HepG2 (cell line): ENCODE results near the gene NUP93. TPM values are rescaled to one million over a fixed set of nuclear protein-coding genes. Genes with fewer than 3 reads are reported as not detected.

ENCODE experiments used
- ATAC-seq: fragments of 200-7000 bp; cut with Tn5 transposase; 3 replicates; pipeline ENCODE4 v1.9.1; 2020; ENCODE audit warnings: mild to moderate bottlenecking, moderate library complexity
- BruUV-seq: library from RNA; stranded (reverse); fragments of 400-500 nt; replicated peaks from 2 replicates; lab custom pipeline; 2021; lab: Mats Ljungman, UMichigan
- CTCF ChIA-PET: fragments of 300-600 bp; formaldehyde crosslinking; extraction: SDS; loops from one replicate; lab custom pipeline; 2021; ENCODE audit warnings: low total read pairs, inconsistent platforms, low intra/inter-chr PET ratio; lab: Yijun Ruan, JAX
- POLR2A ChIA-PET: fragments of 350-600 bp; sonication (Branson Sonifier 250); formaldehyde crosslinking; loops from one replicate; lab custom pipeline; 2020; ENCODE audit warnings: antibody characterized with exemption, inconsistent platforms; lab: Yijun Ruan, JAX
- DNase-seq: peaks from one replicate; pipeline ENCODE4 v3.0.0-alpha.2; 2015; ENCODE audit warnings: low spot score
- FAIRE-seq: peaks from 3 replicates; lab custom pipeline; 2011; peaks lifted over from hg19 to GRCh38; lab: Jason Lieb, UNC
- H2AFZ ChIP-seq: one replicate; pipeline ENCODE4 v1.6.1; 2011; ENCODE audit warnings: low read length, inconsistent platforms
- H3K27ac ChIP-seq: fragments of 300-600 bp; 3 replicates; pipeline ENCODE4 v1.8.0; 2011; ENCODE audit warnings: mixed run types, mild to moderate bottlenecking, mixed read lengths, low read length, inconsistent platforms; ENCODE audit not compliant: insufficient read depth; ENCODE audit errors: extremely low read length
- H3K27me3 ChIP-seq, 2 experiments: fragments of 200-600 bp in 1 of 2; 2 replicates in 1 of 2; 3 replicates in 1 of 2; pipeline versions ENCODE4 v1.6.0 to v1.8.0; 2011; ENCODE audit warnings: low read length in 2 of 2, mild to moderate bottlenecking in 2 of 2, moderate library complexity in 2 of 2, inconsistent platforms in 1 of 2; ENCODE audit not compliant: insufficient read depth in 2 of 2, control insufficient read depth in 1 of 2
- H3K36me3 ChIP-seq, 2 experiments: fragments of 200-600 bp in 1 of 2; replicated peaks in 1 of 2; 2 replicates in 1 of 2; 3 replicates in 1 of 2; pipeline versions ENCODE4 v1.5.1 to v1.8.0; 2011; ENCODE audit warnings: low read length in 2 of 2, inconsistent platforms in 1 of 2; ENCODE audit not compliant: insufficient read depth in 2 of 2, control insufficient read depth in 1 of 2
- H3K4me1 ChIP-seq: 2 replicates; pipeline ENCODE4 v1.5.1; 2012; ENCODE audit warnings: low read length, inconsistent platforms; ENCODE audit not compliant: insufficient read depth
- H3K4me2 ChIP-seq: 2 replicates; pipeline ENCODE4 v1.6.0; 2011; ENCODE audit warnings: low read depth, low read length, inconsistent platforms
- H3K4me3 ChIP-seq, 3 experiments: fragments of 200-600 bp in 1 of 3; sonication (generic), shearing (Covaris generic) in 1 of 3; replicated peaks in 1 of 3; 2 replicates each; pipeline ENCODE4 v1.5.1; 2011 to 2016; ENCODE audit warnings: low read length in 3 of 3, inconsistent platforms in 2 of 3, low read depth in 2 of 3, mild to moderate bottlenecking in 2 of 3, control low read depth in 1 of 3, mixed read lengths in 1 of 3; ENCODE audit not compliant: insufficient read depth in 1 of 3
- H3K79me2 ChIP-seq: one replicate; pipeline ENCODE4 v1.6.1; 2011; ENCODE audit warnings: low read length, inconsistent platforms; ENCODE audit not compliant: insufficient read depth
- H3K9ac ChIP-seq: 2 replicates; pipeline ENCODE4 v1.6.0; 2011; ENCODE audit warnings: mild to moderate bottlenecking, low read depth, low read length, inconsistent platforms; ENCODE audit not compliant: insufficient read depth
- H3K9me3 ChIP-seq: 2 replicates; pipeline ENCODE4 v1.5.1; 2012; ENCODE audit warnings: mild to moderate bottlenecking, low read length
- H4K20me1 ChIP-seq: 2 replicates; pipeline ENCODE4 v1.6.0; 2011; ENCODE audit warnings: inconsistent platforms, mild to moderate bottlenecking, low read length, moderate library complexity; ENCODE audit not compliant: insufficient read depth
- CENPX ChIP-seq: sonication (generic); formaldehyde crosslinking; IDR thresholded peaks from 2 replicates; pipeline ENCODE4 v1.9.0; 2021; ENCODE audit warnings: mild to moderate bottlenecking, missing genetic modification reagents, moderate library complexity
- EP300 ChIP-seq, 3 experiments: sonication (generic) in 1 of 3; formaldehyde crosslinking in 1 of 3; IDR thresholded peaks; 2 replicates each; pipeline versions ENCODE4 v1.5.1 to v1.6.1; 2011 to 2020; ENCODE audit warnings: low read depth in 2 of 3, low read length in 2 of 3, borderline replicate concordance in 1 of 3, improper control_type of control experiment in 1 of 3, mild to moderate bottlenecking in 1 of 3, missing genetic modification reagents in 1 of 3, moderate library complexity in 1 of 3
- HMGA1 ChIP-seq: sonication (generic); formaldehyde crosslinking; conservative IDR thresholded peaks from 2 replicates; pipeline ENCODE4 v1.4.0; 2020; ENCODE audit warnings: missing genetic modification reagents
- PAWR ChIP-seq: sonication (generic); formaldehyde crosslinking; IDR thresholded peaks from 2 replicates; pipeline ENCODE4 v1.4.0; 2020; ENCODE audit warnings: missing genetic modification reagents, mild to moderate bottlenecking, borderline replicate concordance
- PREB ChIP-seq: sonication (generic); formaldehyde crosslinking; IDR thresholded peaks from 2 replicates; pipeline ENCODE4 v1.4.0; 2020; ENCODE audit warnings: missing genetic modification reagents
- SIN3A ChIP-seq: IDR thresholded peaks from 2 replicates; pipeline ENCODE4 v1.6.1; 2011; ENCODE audit warnings: low read depth, mild to moderate bottlenecking, control low read depth, low read length, borderline replicate concordance
- ZNF230 ChIP-seq: sonication (generic); formaldehyde crosslinking; IDR thresholded peaks from 2 replicates; pipeline ENCODE4 v1.4.0; 2020; ENCODE audit warnings: mild to moderate bottlenecking, missing genetic modification reagents
- ZNF407 ChIP-seq: sonication (generic); formaldehyde crosslinking; IDR thresholded peaks from one replicate; pipeline ENCODE4 v1.5.1; 2020; ENCODE audit warnings: mild to moderate bottlenecking, missing genetic modification reagents; ENCODE audit errors: not compliant biosample characterization
- ZNF543 ChIP-seq: sonication (generic); formaldehyde crosslinking; IDR thresholded peaks from 2 replicates; pipeline ENCODE4 v1.4.0; 2020; ENCODE audit warnings: mild to moderate bottlenecking, missing genetic modification reagents
- ZNF564 ChIP-seq: sonication (generic); formaldehyde crosslinking; IDR thresholded peaks from 2 replicates; pipeline ENCODE4 v1.8.1; 2023; ENCODE audit warnings: mild to moderate bottlenecking, missing genetic modification reagents
- WGBS: methylation state at CpG from one replicate; pipeline ENCODE4 v1.1.6; 2017; ENCODE audit warnings: low lambda C conversion rate; 5-methylcytosine and 5-hydroxymethylcytosine counted together
- in situ Hi-C: cut with HindIII; loops from 2 replicates; pipeline ENCODE4 v1.10.0; 2017; ENCODE audit warnings: low pct_unique_long_range_greater_than_20kb; ENCODE audit not compliant: extremely low pct_ligation_motif_present
- intact Hi-C: fragments of 100-400 bp; cut with micrococcal nuclease; formaldehyde crosslinking; loops from one replicate; pipeline ENCODE4 v1.10.0; 2022; ENCODE audit not compliant: unreplicated experiment
- polyA plus RNA-seq, 8 experiments: library from polyadenylated mRNA; depleted of rRNA in 3 of 8; stranded (reverse) in 7 of 8; unstranded in 1 of 8; fragments of >200 nt; fragmentation: Illumina TruSeq in 4 of 8; extraction: Trizol in 4 of 8; gene quantifications; 2 replicates each; pipeline versions ENCODE4 v1.2.1 to v1.2.3, GENCODE V29; 2011 to 2016; ENCODE audit warnings: low read depth in 4 of 8, missing spikeins in 1 of 8, mixed read lengths in 1 of 8; ENCODE audit not compliant: insufficient read depth in 1 of 8
- total RNA-seq, 5 experiments: library from RNA; depleted of rRNA; stranded (reverse); fragments of >200 nt; fragmentation: Illumina TruSeq; extraction: Trizol; gene quantifications; 2 replicates each; pipeline ENCODE4 v1.2.3, GENCODE V29; 2016; ENCODE audit warnings: low read depth in 1 of 5
- TF ChIP-seq, protein P1 (sequence below): sonication (generic); formaldehyde crosslinking; IDR thresholded peaks from 2 replicates; pipeline ENCODE4 v1.5.0; 2020; ENCODE audit warnings: missing genetic modification reagents
- TF ChIP-seq, protein P2 (sequence below): sonication (generic); formaldehyde crosslinking; IDR thresholded peaks from 2 replicates; pipeline ENCODE4 v1.4.0; 2020; ENCODE audit warnings: mild to moderate bottlenecking, missing genetic modification reagents

NUP93 gene
- total and polyA plus RNA-seq, 2 of the 13 experiments (the other 11 are each of a cell fraction or from before 2014, with no cell fraction given): 58.5 to 140 TPM

- no peak for DNase-seq
- Histone ChIP-seq H3K27ac (no peak overlapping the region), H3K4me2 (no peak overlapping the region), H3K27me3 (no peaks in the 10 kb centered on the region), H4K20me1 (no peaks in the 10 kb centered on the region), H3K4me3 (no peak overlapping the region), H2AFZ (no peak overlapping the region), H3K79me2 (no peaks in the 10 kb centered on the region), H3K9ac (no peak overlapping the region), H3K4me1 (peaks cover 16% of the 10 kb centered on the region), H3K9me3 (no peaks in the 10 kb centered on the region), H3K36me3 (no peaks in the 10 kb centered on the region)
- intact Hi-C loops (loop anchor here (5.0 kb wide), 1 partner anchor 59 kb away; the partner anchor contains the start of gene HERPUD1), in situ Hi-C loops (no loop called here)
- 77% methylated on average over 10 of the region's 10 CpGs for whole genome bisulfite sequencing
- FAIRE-seq: no peak
- no peak for ATAC-seq
- BruUV-seq: no TSS peak
- POLR2A ChIA-PET: interaction anchor here (1.8 kb wide), 1 partner anchor 59 kb away, joined by 4 read pairs; the partner anchor contains the start of gene HERPUD1
- CTCF ChIA-PET: no interaction called here
- TF ChIP-seq EP300 (IDR thresholded peaks at IDR 0.05; ENCODE audit: low read depth in 2 of 2, low read length in 2 of 2) (no peak), EP300 (CRISPR knock-in tag; IDR thresholded peaks at IDR 0.05; ENCODE audit: borderline replicate concordance) (no peak), PREB (CRISPR knock-in tag) (no peak), ZNF564 (no peak), PAWR (CRISPR knock-in tag) (no peak), SIN3A (no peak), ZNF407 (CRISPR knock-in tag) (no peak), CENPX (CRISPR knock-in tag) (no peak), ZNF230 (no peak), HMGA1 (no peak), ZNF543 (CRISPR knock-in tag) (no peak)
- TF ChIP-seq, protein P1, sequence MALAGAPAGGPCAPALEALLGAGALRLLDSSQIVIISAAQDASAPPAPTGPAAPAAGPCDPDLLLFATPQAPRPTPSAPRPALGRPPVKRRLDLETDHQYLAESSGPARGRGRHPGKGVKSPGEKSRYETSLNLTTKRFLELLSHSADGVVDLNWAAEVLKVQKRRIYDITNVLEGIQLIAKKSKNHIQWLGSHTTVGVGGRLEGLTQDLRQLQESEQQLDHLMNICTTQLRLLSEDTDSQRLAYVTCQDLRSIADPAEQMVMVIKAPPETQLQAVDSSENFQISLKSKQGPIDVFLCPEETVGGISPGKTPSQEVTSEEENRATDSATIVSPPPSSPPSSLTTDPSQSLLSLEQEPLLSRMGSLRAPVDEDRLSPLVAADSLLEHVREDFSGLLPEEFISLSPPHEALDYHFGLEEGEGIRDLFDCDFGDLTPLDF (CRISPR knock-in tag): no peak
- TF ChIP-seq, protein P2, sequence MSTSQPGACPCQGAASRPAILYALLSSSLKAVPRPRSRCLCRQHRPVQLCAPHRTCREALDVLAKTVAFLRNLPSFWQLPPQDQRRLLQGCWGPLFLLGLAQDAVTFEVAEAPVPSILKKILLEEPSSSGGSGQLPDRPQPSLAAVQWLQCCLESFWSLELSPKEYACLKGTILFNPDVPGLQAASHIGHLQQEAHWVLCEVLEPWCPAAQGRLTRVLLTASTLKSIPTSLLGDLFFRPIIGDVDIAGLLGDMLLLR (CRISPR knock-in tag): no peak
Observed at GRCh38 chr16:56872863-56873391, 143.0 kb downstream of the NUP93 start.
